GM19328 (cell line): ENCODE data around the gene SLITRK1.

Source experiments
- ATAC-seq: cut with Tn5 transposase; IDR thresholded peaks from one replicate; pipeline ENCODE4 v1.9.1; 2021; ENCODE audit warnings: mild to moderate bottlenecking, moderate library complexity; ENCODE audit not compliant: unreplicated experiment

The SLITRK1 gene

GRCh38 chr13:83881917-83882605 is at the start of gene SLITRK1:
SLITRK1 (minus strand) TSS chr13:83882474; CDS start chr13:83881507, 967 bp downstream.
- ATAC-seq, result no peak

- ATAC-seq, result no peak
Observed at GRCh38 chr13:83929157-83929556, 46.9 kb upstream of the SLITRK1 start.

GRCh38 chr13:83919775-83920174 is 37.5 kb upstream of the SLITRK1 start:
- ATAC-seq, result no peak

GRCh38 chr13:83914368-83914767 is 32.1 kb upstream of the SLITRK1 start:
- ATAC-seq, result no peak

- ATAC-seq, result no peak
Observed at GRCh38 chr13:83907196-83907989, 25.1 kb upstream of the SLITRK1 start.

GRCh38 chr13:83906240-83906820 is 24.1 kb upstream of the SLITRK1 start:
- ATAC-seq, result no peak

GRCh38 chr13:83905641-83906040 is 23.4 kb upstream of the SLITRK1 start:
- no peak for ATAC-seq

- ATAC-seq, result no peak
Observed at GRCh38 chr13:83895994-83896580, 13.8 kb upstream of the SLITRK1 start.

GRCh38 chr13:83890358-83890757 is 8.1 kb upstream of the SLITRK1 start:
- ATAC-seq, result no peak

GRCh38 chr13:83884141-83884540 is 1.9 kb upstream of the SLITRK1 start:
- ATAC-seq, result no peak

GRCh38 chr13:83883061-83883523 is 818 bp upstream of the SLITRK1 start:
- ATAC-seq, result no peak

- ATAC-seq, result no peak
Observed at GRCh38 chr13:83882606-83882959, 309 bp upstream of the SLITRK1 start.

- ATAC-seq, result no peak
Observed at GRCh38 chr13:83881140-83881684, 1.1 kb downstream of the SLITRK1 start.

GRCh38 chr13:83880275-83881139 is 1.8 kb downstream of the SLITRK1 start:
- ATAC-seq, result no peak

- ATAC-seq, result no peak
Observed at GRCh38 chr13:83879431-83880171, 2.7 kb downstream of the SLITRK1 start.

GRCh38 chr13:83878691-83879430 is 3.4 kb downstream of the SLITRK1 start:
- ATAC-seq, result no peak

GRCh38 chr13:83877651-83878355 is 4.5 kb downstream of the SLITRK1 start:
- ATAC-seq, result no peak

- ATAC-seq, result peak; percentile 81
Observed at GRCh38 chr13:83876546-83876945, 5.7 kb downstream of the SLITRK1 start.
